ENCODE data around the gene RPTOR.

The RPTOR gene

DNA sequence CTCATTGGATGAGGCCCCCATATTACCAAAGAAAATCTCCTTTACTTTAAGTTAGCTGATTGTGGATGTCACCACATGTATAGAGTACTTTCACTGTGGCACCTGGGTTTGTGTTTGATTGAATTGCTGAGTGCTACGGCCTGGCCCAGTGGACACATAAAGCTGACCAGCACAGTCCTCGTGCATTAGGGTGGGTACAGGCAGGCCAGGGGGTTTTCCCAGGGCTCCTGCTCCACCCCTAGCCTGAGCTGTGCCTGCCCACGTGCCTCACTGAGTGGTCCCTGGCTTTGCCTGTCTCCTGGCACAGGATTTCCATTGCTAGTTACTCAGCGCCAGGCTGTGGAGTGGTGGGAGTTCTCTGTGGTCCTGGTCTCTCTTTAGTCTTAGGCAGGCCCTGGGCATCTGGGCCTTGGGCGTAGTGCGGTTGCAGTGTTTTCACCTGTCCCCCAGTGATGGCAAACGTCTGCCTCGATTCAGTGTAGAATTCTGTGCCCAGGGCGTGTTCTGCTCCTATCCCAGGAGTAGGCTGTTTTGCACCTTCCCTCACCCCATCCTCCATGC lies 86.0 kb downstream of the RPTOR start:
- TF ChIP-seq, protein P1, sequence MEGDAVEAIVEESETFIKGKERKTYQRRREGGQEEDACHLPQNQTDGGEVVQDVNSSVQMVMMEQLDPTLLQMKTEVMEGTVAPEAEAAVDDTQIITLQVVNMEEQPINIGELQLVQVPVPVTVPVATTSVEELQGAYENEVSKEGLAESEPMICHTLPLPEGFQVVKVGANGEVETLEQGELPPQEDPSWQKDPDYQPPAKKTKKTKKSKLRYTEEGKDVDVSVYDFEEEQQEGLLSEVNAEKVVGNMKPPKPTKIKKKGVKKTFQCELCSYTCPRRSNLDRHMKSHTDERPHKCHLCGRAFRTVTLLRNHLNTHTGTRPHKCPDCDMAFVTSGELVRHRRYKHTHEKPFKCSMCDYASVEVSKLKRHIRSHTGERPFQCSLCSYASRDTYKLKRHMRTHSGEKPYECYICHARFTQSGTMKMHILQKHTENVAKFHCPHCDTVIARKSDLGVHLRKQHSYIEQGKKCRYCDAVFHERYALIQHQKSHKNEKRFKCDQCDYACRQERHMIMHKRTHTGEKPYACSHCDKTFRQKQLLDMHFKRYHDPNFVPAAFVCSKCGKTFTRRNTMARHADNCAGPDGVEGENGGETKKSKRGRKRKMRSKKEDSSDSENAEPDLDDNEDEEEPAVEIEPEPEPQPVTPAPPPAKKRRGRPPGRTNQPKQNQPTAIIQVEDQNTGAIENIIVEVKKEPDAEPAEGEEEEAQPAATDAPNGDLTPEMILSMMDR (IDR thresholded peaks at IDR 0.05; ENCODE audit: low read depth, low read length), result no peak
- no peak overlapping the region for H3K4me3 ChIP-seq (ENCODE audit: low read depth, low read length)

DNA sequence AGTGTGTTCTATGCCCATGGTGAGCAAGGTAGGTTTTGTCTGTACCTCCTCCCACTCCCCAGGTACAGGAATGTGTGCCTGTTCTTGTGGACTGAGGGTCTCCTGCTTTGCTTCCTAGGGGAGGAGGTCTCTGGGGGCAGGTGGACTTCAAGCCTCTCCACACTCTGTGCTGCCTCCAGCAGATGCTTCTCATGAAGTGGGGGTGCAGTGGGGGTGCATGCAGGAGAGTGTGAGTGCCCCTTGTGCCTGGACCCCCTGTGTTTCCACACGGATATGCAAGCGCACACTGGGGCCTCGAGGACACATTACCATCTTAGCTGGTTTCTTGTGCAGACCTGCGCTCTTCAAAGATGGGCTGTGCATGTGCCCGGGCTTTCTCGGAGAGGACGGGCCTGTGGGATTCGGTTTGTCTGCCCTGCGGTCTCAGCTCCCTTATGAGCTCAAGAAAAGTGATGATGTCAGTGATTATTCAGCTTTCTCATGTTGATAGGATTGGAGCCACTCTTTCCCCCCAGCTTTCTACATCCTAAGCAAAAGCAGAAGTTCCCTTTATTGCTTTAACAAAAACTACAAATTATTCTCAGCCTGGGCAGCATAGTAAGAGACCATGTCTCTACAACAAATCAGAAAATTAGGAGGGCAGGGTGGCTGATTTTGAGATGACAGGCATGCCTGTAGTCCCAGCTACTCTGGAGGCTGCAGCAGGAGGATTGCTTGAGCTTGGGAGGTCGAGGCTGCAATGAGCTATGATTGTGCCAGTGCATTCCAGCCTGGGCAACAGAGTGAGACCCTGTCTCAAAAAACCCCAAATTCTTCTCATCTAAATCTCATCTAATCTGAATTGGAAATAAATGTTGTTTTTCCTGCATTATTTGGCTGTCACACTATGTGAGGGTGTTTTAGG lies 86.8 kb downstream of the RPTOR start:
- H3K4me3 ChIP-seq (ENCODE audit: low read depth, low read length), result no peak overlapping the region

DNA sequence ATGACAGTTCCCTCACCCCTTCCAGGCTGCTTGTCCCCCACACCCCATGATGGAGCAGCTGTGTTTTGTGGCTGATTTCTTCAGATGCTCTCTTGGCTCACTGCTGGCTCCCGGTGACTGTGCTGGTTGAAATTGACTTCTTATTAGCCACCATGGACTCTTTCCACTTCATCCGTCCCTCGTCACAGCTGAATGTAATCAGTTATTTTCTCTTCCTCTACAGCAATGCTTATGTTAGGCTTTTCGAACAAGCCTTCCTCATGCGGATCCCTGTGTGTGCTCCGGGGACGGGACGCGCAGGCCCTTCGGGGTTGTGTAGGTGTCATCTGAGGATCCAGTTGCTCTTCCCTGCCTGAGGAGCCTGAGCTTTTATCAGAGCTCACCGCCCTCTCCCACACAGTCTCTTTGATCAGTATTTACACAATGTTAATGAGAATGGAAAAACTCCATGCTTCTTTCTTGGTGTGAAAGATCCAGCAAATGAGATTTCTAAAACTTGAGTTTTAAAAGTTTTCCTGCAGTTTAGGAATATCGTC lies 87.5 kb downstream of the RPTOR start:
- TF ChIP-seq, protein P1 (IDR thresholded peaks at IDR 0.05; ENCODE audit: low read depth, low read length), result no peak
- no peak overlapping the region for H3K4me3 ChIP-seq (ENCODE audit: low read depth, low read length)

More for the DNA sequence above, 86.8 kb downstream of the RPTOR start:
- TF ChIP-seq, protein P1 (IDR thresholded peaks at IDR 0.05; ENCODE audit: low read depth, low read length), result no peak

DNA sequence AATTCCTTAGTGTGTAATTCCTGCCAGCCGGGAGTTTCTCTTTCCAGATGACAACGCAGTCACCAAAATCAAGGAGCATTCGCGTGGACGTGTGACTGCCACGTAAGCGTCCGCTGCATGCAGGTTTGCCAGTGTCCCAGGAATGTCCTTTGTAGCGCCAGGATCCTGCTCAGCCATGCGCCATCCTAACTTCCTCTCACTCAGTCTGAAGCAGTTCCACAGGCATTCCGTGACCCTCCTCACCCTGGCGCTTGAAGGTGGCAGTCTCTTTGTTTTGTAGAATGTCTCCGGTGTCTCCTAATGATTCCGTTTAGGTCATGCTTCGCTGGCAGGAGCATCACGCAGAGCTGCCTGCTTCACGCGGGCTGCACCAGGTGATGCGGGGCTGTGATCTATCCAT lies 88.6 kb downstream of the RPTOR start:
- no peak overlapping the region for H3K4me3 ChIP-seq (ENCODE audit: low read depth, low read length)
- TF ChIP-seq, protein P1 (IDR thresholded peaks at IDR 0.05; ENCODE audit: low read depth, low read length), result no peak

DNA sequence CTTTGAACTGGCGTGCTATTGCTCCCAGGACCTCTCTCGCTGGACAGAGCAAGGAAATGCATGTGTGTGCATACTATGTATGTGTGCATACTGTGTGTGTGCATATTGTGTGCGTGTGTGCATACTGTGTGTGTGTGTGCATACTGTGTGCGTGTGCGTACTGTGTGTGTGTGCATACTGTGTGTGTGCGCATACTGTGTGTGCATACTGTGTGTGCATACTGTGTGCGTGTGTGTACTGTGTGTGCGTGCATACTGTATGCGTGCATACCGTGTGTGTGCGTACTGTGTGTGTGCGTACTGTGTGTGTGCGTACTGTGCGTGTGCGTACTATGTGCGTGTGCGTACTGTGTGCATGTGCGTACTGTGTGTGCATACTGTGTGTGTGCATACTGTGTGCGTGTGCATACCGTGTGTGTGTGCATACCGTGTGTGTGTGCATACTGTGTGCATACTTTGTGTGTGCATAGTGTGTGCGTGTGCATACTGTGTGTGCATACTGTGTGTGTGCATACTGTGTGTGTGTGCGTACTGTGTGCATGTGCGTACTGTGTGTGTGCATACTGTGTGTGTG lies 89.4 kb downstream of the RPTOR start:
- H3K4me3 ChIP-seq (ENCODE audit: low read depth, low read length), result no peak overlapping the region
- TF ChIP-seq, protein P1 (IDR thresholded peaks at IDR 0.05; ENCODE audit: low read depth, low read length), result no peak

DNA sequence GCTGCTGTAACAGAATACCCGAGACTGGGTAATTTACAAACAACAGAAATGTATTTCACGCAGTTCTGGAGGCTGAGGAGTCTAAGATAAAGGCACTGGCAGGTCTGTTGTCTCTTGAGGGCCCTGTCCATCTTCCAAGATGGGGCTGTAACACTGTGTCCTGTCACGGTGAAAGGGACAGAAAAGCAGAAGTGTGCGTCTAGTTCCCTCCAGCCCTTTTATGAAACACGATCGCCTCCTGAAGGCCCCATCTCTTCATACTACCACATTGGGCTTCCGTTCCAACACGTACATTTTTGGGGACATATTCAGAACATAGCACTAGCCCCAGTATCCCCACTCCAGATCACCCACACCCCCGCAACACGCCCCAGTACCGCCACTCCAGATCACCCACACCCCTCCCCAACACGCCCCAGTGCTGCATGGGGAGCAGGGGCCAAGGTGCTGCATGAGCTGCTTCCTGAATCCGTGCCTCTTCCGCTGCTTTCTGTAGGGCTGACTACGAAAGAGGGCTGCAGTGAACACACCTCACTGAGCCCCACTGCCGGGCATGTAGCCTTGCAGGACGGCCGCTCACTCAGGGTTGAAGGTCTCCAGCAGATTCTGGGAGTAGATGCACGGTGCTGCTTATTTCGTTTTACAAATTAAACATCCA lies 91.9 kb downstream of the RPTOR start:
- no peak overlapping the region for H3K4me3 ChIP-seq (ENCODE audit: low read depth, low read length)
- TF ChIP-seq, protein P1 (IDR thresholded peaks at IDR 0.05; ENCODE audit: low read depth, low read length), result no peak
